ENCODE results near the gene SLC35G2.

GRCh38 chr3:136772709-136773108, 46.2 kb upstream of the SLC35G2 start:
- TF ChIP-seq EP300 (IDR thresholded peaks at IDR 0.05) (no peak), POLR2A (IDR thresholded peaks at IDR 0.05; ENCODE audit: low read length) (no peak), RFX5 (IDR thresholded peaks at IDR 0.05) (no peak), MAFK (IDR thresholded peaks at IDR 0.05; ENCODE audit: partially characterized antibody) (no peak), NPAS2 (CRISPR knock-in tag; IDR thresholded peaks at IDR 0.05; ENCODE audit: borderline replicate concordance) (no peak), CTCF (IDR thresholded peaks at IDR 0.05) (no peak), REST (IDR thresholded peaks at IDR 0.05) (no peak), CBX2 (IDR thresholded peaks at IDR 0.05; ENCODE audit: borderline replicate concordance, low read depth) (no peak)
